GM21526 (cell line): ENCODE measurements around the gene FGF9.

Source experiments
- ATAC-seq: cut with Tn5 transposase; IDR thresholded peaks from one replicate; pipeline ENCODE4 v1.9.1; 2021; ENCODE audit warnings: moderate library complexity; ENCODE audit not compliant: unreplicated experiment, low FRiP score

FGF9 gene

GRCh38 chr13:21673789-21674489 lies 3.1 kb downstream of the FGF9 start:
- peak; percentile 24 for ATAC-seq

- no peak for ATAC-seq
These were observed 3.7 kb downstream of the FGF9 start for GRCh38 chr13:21674490-21675009.

DNA sequence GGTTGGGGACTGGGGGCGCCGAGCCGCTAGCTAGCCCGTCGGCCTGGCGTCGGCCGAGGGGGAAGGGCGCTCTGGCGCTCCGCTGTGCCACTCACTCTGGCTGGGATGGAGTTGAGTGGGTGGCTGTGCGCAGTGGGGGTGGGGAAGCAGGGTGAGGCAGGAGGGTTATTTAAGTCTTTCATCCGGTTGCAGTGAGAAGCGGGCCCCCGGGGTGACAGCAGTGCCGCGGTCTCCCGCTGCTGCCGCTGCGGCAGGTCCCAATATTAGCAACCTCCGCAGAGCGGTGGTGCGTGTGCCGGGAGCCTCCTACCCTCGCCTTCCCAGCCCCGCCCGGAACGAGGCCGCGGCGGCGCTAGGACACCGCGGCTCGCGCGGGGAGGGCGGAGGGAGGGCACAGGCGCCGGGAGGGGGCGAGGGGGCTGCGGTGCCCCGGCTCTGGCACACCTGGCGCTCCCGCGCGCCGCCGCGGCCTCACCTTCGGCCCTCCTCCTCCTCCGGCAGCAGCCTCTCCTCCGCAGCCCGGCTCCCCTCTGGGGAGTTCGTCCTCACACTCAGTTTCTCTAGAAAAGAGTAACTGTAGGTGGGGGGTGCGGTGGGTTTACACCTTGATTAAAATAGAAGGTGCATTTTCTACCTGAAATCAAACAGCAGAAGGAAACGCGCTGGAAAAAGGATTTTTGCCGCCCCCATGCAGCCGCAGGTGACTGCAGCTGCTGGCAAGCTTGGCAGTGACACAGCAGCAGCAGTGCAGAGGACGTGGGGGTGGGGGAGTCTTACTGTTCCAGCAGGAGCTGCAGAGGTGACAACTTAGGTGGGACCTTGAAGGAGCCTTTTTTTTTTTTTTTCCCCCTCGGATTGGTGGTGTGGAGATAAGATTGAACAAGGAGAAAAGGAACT lies 4.5 kb downstream of the FGF9 start:
- no peak for ATAC-seq

GRCh38 chr13:21676611-21677021 lies 5.7 kb downstream of the FGF9 start:
- ATAC-seq: no peak

- ATAC-seq: no peak
These were observed 6.3 kb downstream of the FGF9 start for GRCh38 chr13:21677075-21677623.

- no peak for ATAC-seq
These were observed 12.3 kb downstream of the FGF9 start for GRCh38 chr13:21683034-21683733.

DNA sequence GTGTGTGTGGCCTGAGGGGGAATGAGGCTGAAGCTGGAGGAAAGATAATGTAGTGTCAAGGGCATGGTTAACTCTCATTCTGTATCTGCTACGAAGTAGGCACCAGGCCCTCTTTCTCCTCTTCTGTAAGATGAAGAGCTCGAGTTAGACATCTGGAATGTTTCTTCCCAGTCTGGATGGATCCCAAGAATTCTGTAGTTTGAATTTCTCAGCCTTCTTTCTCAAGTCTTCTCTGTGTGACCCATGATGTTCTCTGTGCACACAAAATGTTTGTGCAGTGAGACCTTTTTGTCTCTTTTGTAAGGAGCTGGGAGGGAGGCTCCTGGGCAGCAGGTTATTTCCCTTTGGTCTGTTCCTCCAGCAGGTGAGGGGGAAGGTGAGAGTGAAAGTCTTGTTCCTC lies 13.7 kb downstream of the FGF9 start:
- ATAC-seq: no peak

DNA sequence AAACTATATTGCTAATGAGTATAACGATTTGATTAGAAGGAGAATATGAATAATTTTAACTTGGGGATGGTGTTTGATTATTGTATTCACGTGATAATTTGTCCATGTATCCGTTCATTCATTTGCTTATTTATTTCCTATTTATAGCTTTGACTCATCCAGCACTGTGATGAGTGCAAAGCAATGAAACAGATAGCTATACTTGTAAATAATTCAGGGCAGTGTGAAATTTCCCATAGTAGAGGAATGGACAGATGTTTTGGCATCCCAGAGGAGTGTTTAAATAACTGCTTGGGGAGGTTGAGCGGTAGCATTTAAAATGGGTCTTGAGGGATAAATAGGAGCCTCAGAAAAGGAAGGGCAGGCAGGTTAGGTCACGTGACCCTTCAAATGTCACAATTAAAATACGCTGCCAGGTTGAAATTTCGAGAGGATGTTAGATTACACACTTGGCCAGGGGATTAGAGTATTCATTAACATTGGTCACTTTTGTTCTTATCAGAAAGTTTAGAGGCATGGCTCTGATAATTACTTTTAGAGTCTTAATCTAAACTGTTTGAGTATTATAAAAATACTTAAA lies 14.7 kb downstream of the FGF9 start:
- no peak for ATAC-seq

- ATAC-seq: peak; percentile 92
These were observed 16.0 kb downstream of the FGF9 start for GRCh38 chr13:21686751-21687391.

- ATAC-seq: no peak
These were observed 17.2 kb downstream of the FGF9 start for GRCh38 chr13:21688056-21688455.

DNA sequence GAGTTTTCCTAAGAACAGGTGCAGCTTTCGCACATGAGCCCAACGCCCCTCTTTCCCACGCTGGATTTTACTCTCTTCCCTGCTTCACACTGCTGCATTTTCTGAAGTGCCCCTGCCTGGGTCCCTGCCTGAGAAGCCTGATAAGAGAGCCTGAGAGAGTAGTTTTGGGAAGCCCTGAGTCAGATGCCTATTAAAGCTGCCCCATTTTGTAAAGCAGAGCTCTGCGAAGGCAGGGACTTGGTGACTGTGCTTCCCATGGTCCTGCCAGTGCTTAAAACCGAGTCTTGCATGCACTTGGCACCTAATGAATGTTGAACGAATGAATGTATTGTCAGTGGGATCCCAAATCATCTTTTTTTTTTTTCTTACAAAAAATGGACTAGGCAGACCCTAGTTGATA lies 18.2 kb downstream of the FGF9 start:
- no peak for ATAC-seq

DNA sequence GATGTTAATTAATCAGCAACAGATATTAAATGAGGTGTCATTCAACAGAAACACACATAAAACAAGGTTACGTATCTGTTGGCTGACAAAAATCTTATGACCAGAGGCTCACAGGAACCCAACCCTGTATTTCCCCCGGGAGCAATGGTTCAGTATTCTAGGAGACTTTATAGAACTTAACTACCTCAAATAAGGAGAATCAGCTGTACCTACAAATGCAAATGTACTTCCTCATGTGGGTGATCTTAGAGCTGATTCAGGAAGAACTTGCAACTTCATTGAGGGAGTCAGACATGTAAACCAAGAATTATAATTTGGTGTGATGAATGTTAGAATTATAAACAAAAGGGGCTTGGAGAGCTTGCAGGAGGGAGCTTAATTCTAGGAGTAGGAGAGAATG lies 20.1 kb downstream of the FGF9 start:
- no peak for ATAC-seq

GRCh38 chr13:21691500-21691899 lies 20.6 kb downstream of the FGF9 start:
- ATAC-seq: no peak

- no peak for ATAC-seq
These were observed 21.1 kb downstream of the FGF9 start for GRCh38 chr13:21691928-21692327.

DNA sequence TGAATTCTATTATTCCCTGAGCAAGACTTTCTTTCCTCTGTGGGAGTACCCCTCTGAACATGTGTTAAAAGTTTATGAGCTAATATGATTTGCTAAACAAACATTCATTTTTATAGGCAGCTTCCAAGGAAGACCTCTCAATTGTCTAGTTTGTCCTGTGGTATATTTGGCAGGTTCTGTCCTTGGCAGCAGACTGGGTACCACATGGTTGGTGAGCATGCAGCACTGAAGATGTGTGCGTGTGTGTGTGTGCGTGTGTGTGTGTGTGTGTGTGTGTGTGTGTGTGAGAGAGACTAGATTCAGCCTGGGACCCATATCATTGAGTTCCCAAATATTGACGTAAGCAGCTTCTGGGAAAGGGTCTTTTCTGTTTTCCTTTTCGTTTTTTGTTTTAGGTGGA lies 24.0 kb downstream of the FGF9 start:
- no peak for ATAC-seq

- ATAC-seq: no peak
These were observed 24.7 kb downstream of the FGF9 start for GRCh38 chr13:21695546-21695945.

- ATAC-seq: no peak
These were observed 26.1 kb downstream of the FGF9 start for GRCh38 chr13:21696865-21697448.

GRCh38 chr13:21698817-21699679 lies 28.2 kb downstream of the FGF9 start:
- no peak for ATAC-seq

- no peak for ATAC-seq
These were observed 30.6 kb downstream of the FGF9 start for GRCh38 chr13:21701460-21701859.
